ENCODE data around the gene MPHOSPH10. TPM values are rescaled to one million over a fixed set of nuclear protein-coding genes. Genes with fewer than 3 reads are reported as not detected.
"Not testable (repeated sequence)": the region's sequence is repeated elsewhere in the genome, so short reads cannot be mapped to it uniquely, and the experiment has no call there.

Gene MPHOSPH10
- total and polyA plus RNA-seq, 2 donors (not counting 1 experiment from before 2014, with no cell fraction given) = 5.6 to 51.8 TPM

- CTCF ChIA-PET; H3K4me3 Mint-ChIP-seq; H3K9ac ChIP-seq (ENCODE audit: low read length); H3K36me3 ChIP-seq (replicated peaks in 1 of 2; ENCODE audit: control extremely low read depth in 1 of 2, control insufficient read depth in 1 of 2, extremely low read depth in 1 of 2, insufficient read depth in 2 of 2, low read length in 1 of 2); DNase-seq; H3K9me3 Mint-ChIP-seq (ENCODE audit: insufficient read depth); H3K4me1 ChIP-seq (ENCODE audit: control insufficient read depth in 2 of 2, insufficient read depth in 2 of 2, low read length in 2 of 2); H2AFZ ChIP-seq (ENCODE audit: insufficient read depth, low read depth, low read length, poor library complexity, severe bottlenecking); ATAC-seq (ENCODE audit: low read depth); H3K27me3 ChIP-seq (replicated peaks in 1 of 4; ENCODE audit: control extremely low read depth in 1 of 4, control insufficient read depth in 3 of 4, insufficient read depth in 4 of 4, low read length in 3 of 4); H3K27ac ChIP-seq (ENCODE audit: low read length in 2 of 2); POLR2A ChIA-PET; H3K4me3 ChIP-seq (ENCODE audit: control extremely low read depth in 1 of 5, extremely low read depth in 1 of 5, insufficient read depth in 1 of 5, low read depth in 2 of 5, low read length in 4 of 5); H3K79me2 ChIP-seq (ENCODE audit: control insufficient read depth, insufficient read depth, low read length); H3K4me2 ChIP-seq (replicated peaks; ENCODE audit: low read depth, low read length, poor library complexity, severe bottlenecking); H3K9me3 ChIP-seq (ENCODE audit: control extremely low read depth in 1 of 3, control insufficient read depth in 2 of 3, insufficient read depth in 1 of 3, low read length in 2 of 3); intact Hi-C loops (cut with micrococcal nuclease); H4K20me1 ChIP-seq (ENCODE audit: control insufficient read depth, insufficient read depth, low read length, poor library complexity, severe bottlenecking); H3K27ac Mint-ChIP-seq: not testable (repeated sequence)
- WGBS (ENCODE audit: insufficient coverage) = no CpG with 5 or more reads among the region's 9 CpGs
- H3K27me3 Mint-ChIP-seq = peaks cover 37% of the 10 kb centered on the region
- peaks cover 15% of the 10 kb centered on the region for H3K4me1 Mint-ChIP-seq
These were observed 45.0 kb upstream of the MPHOSPH10 start for GRCh38 chr2:71085325-71086003.

- H3K4me2 ChIP-seq (replicated peaks; ENCODE audit: low read depth, low read length, poor library complexity, severe bottlenecking); H3K4me1 Mint-ChIP-seq; H3K27me3 ChIP-seq (replicated peaks in 1 of 4; ENCODE audit: control extremely low read depth in 1 of 4, control insufficient read depth in 3 of 4, insufficient read depth in 4 of 4, low read length in 3 of 4); H3K27ac Mint-ChIP-seq; H3K4me1 ChIP-seq (ENCODE audit: control insufficient read depth in 2 of 2, insufficient read depth in 2 of 2, low read length in 2 of 2); H3K27ac ChIP-seq (ENCODE audit: low read length in 2 of 2); CTCF ChIA-PET; intact Hi-C loops (cut with micrococcal nuclease); H3K9me3 Mint-ChIP-seq (ENCODE audit: insufficient read depth); ATAC-seq (ENCODE audit: low read depth); POLR2A ChIA-PET; DNase-seq; H3K4me3 ChIP-seq (ENCODE audit: control extremely low read depth in 1 of 5, extremely low read depth in 1 of 5, insufficient read depth in 1 of 5, low read depth in 2 of 5, low read length in 4 of 5); H3K36me3 ChIP-seq (replicated peaks in 1 of 2; ENCODE audit: control extremely low read depth in 1 of 2, control insufficient read depth in 1 of 2, extremely low read depth in 1 of 2, insufficient read depth in 2 of 2, low read length in 1 of 2); H3K9ac ChIP-seq (ENCODE audit: low read length); H3K9me3 ChIP-seq (ENCODE audit: control extremely low read depth in 1 of 3, control insufficient read depth in 2 of 3, insufficient read depth in 1 of 3, low read length in 2 of 3); H2AFZ ChIP-seq (ENCODE audit: insufficient read depth, low read depth, low read length, poor library complexity, severe bottlenecking); H4K20me1 ChIP-seq (ENCODE audit: control insufficient read depth, insufficient read depth, low read length, poor library complexity, severe bottlenecking); H3K4me3 Mint-ChIP-seq; H3K79me2 ChIP-seq (ENCODE audit: control insufficient read depth, insufficient read depth, low read length): not testable (repeated sequence)
- peaks cover 34% of the 10 kb centered on the region for H3K27me3 Mint-ChIP-seq
- WGBS (ENCODE audit: insufficient coverage) = 89% methylated on average over 14 of the region's 14 CpGs
These were observed 41.0 kb upstream of the MPHOSPH10 start for GRCh38 chr2:71089475-71089874.

DNA sequence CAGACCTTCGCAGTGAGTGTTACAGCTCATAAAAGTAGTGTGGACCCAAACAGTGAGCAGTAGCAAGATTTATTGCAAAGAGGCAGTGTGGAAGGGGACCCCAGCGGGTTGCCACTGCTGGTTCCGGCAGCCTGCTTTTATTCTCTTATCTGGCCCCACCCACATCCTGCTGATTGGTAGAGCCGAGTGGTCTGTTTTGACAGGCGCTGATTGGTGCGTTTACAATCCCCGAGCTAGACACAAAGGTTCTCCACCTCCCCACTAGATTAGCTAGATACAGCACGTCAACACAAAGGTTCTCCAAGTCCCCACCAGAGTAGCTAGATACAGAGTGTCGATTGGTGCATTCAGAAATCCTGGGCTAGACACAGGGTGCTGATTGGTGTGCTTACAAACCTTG lies 38.6 kb upstream of the MPHOSPH10 start:
- peaks cover 25% of the 10 kb centered on the region for H3K27me3 Mint-ChIP-seq
- intact Hi-C loops (cut with micrococcal nuclease) = not testable (repeated sequence)

More for the DNA sequence above, 38.6 kb upstream of the MPHOSPH10 start:
- not testable (repeated sequence) for H3K9me3 Mint-ChIP-seq (ENCODE audit: insufficient read depth); H4K20me1 ChIP-seq (ENCODE audit: control insufficient read depth, insufficient read depth, low read length, poor library complexity, severe bottlenecking); H3K4me2 ChIP-seq (replicated peaks; ENCODE audit: low read depth, low read length, poor library complexity, severe bottlenecking); H3K27ac Mint-ChIP-seq; H3K4me3 ChIP-seq (ENCODE audit: control extremely low read depth in 1 of 5, extremely low read depth in 1 of 5, insufficient read depth in 1 of 5, low read depth in 2 of 5, low read length in 4 of 5); H3K4me1 Mint-ChIP-seq; H3K4me1 ChIP-seq (ENCODE audit: control insufficient read depth in 2 of 2, insufficient read depth in 2 of 2, low read length in 2 of 2); H2AFZ ChIP-seq (ENCODE audit: insufficient read depth, low read depth, low read length, poor library complexity, severe bottlenecking); H3K4me3 Mint-ChIP-seq; H3K9ac ChIP-seq (ENCODE audit: low read length); DNase-seq; H3K36me3 ChIP-seq (replicated peaks in 1 of 2; ENCODE audit: control extremely low read depth in 1 of 2, control insufficient read depth in 1 of 2, extremely low read depth in 1 of 2, insufficient read depth in 2 of 2, low read length in 1 of 2); H3K9me3 ChIP-seq (ENCODE audit: control extremely low read depth in 1 of 3, control insufficient read depth in 2 of 3, insufficient read depth in 1 of 3, low read length in 2 of 3); H3K27ac ChIP-seq (ENCODE audit: low read length in 2 of 2); ATAC-seq (ENCODE audit: low read depth); H3K79me2 ChIP-seq (ENCODE audit: control insufficient read depth, insufficient read depth, low read length); H3K27me3 ChIP-seq (replicated peaks in 1 of 4; ENCODE audit: control extremely low read depth in 1 of 4, control insufficient read depth in 3 of 4, insufficient read depth in 4 of 4, low read length in 3 of 4)
- CTCF ChIA-PET = interaction anchor here (1.4 kb wide), 1 partner anchor 9 kb away, joined by 5 read pairs; no protein-coding TSS in a partner anchor
- POLR2A ChIA-PET = interaction anchor here (0.9 kb wide), 1 partner anchor 24 kb away, joined by 3 read pairs; no protein-coding TSS in a partner anchor
- WGBS (ENCODE audit: insufficient coverage) = 91% methylated on average over 6 of the region's 9 CpGs
